Thoracic aorta (tissue), 2 donors: Measurements from ENCODE around the gene RSPO1. TPM values are rescaled to one million over a fixed set of nuclear protein-coding genes. Genes with fewer than 3 reads are reported as not detected.

Experiments used
- ATAC-seq: fragments of 150-250 bp; one replicate; pipeline ENCODE4 v1.8.0; 2017; ENCODE audit warnings: low read depth; ENCODE audit not compliant: insufficient number of reproducible peaks, low FRiP score
- DNase-seq: peaks from one replicate; pipeline ENCODE4 v3.0.0-alpha.2; 2020; ENCODE audit warnings: low spot score
- H3K27ac ChIP-seq, 2 donors: fragments of 200-600 bp; sonication (generic); 1 replicate in 1 of 2; 2 replicates in 1 of 2; pipeline ENCODE4 v1.5.1; 2016; ENCODE audit warnings: mild to moderate bottlenecking in 2 of 2, moderate library complexity in 2 of 2
- H3K27me3 ChIP-seq: fragments of 200-600 bp; sonication (generic); replicated peaks from 2 replicates; pipeline ENCODE4 v1.6.0; 2016; ENCODE audit warnings: mild to moderate bottlenecking; ENCODE audit not compliant: insufficient read depth
- H3K36me3 ChIP-seq: fragments of 200-600 bp; sonication (generic); one replicate; pipeline ENCODE4 v1.5.1; 2016
- H3K4me1 ChIP-seq, 2 donors: fragments of 200-600 bp; sonication (generic); 1 replicate in 1 of 2; 2 replicates in 1 of 2; pipeline versions ENCODE4 v1.5.1 to v1.6.0; 2016; ENCODE audit warnings: low read depth in 2 of 2, mild to moderate bottlenecking in 1 of 2; ENCODE audit not compliant: control insufficient read depth in 1 of 2
- H3K4me3 ChIP-seq: fragments of 200-600 bp; sonication (generic); 2 replicates; pipeline ENCODE4 v1.5.1; 2016; ENCODE audit warnings: mild to moderate bottlenecking
- H3K9me3 ChIP-seq: fragments of 200-600 bp; sonication (generic); 2 replicates; pipeline ENCODE4 v1.5.1; 2016
- CTCF ChIP-seq: fragments of 200-600 bp; sonication (generic); IDR thresholded peaks from one replicate; pipeline ENCODE4 v1.5.1; 2019; ENCODE audit warnings: antibody characterized with exemption
- total RNA-seq, 2 donors: library from RNA; depleted of rRNA; stranded (reverse); fragments of >200 nt; gene quantifications; one replicate each; pipeline versions ENCODE4 v1.1.0 to v1.2.3, GENCODE V29; 2016

RSPO1 gene
- total RNA-seq, 2 donors from 2014 or later: 0.42 to 0.95 TPM

GRCh38 chr1:37634992-37635902 is 555 bp upstream of the RSPO1 start:
- Histone ChIP-seq H3K9me3 (no peaks in the 10 kb centered on the region), H3K27me3 (peaks cover 8% of the 10 kb centered on the region), H3K4me3 (peak overlapping the region; percentile 53), H3K27ac (no peak overlapping the region), H3K4me1 (peaks cover 9% of the 10 kb centered on the region in 2 donors), H3K36me3 (no peaks in the 10 kb centered on the region)
- no peak for DNase-seq
- TF ChIP-seq CTCF: no peak
- ATAC-seq: no peak

- H3K27ac ChIP-seq: no peak overlapping the region
- peaks cover 9% of the 10 kb centered on the region in 2 donors for H3K4me1 ChIP-seq
- no peaks in the 10 kb centered on the region for H3K9me3 ChIP-seq
- H3K4me3 ChIP-seq: peak overlapping the region; percentile 53
- no peak for ATAC-seq
- DNase-seq: no peak
- TF ChIP-seq CTCF: no peak
- H3K27me3 ChIP-seq: peaks cover 8% of the 10 kb centered on the region
- H3K36me3 ChIP-seq: no peaks in the 10 kb centered on the region
These were observed 801 bp downstream of the RSPO1 start for GRCh38 chr1:37633938-37634243.

- DNase-seq (no peak), ATAC-seq (no peak)
- Histone ChIP-seq H3K27me3 (peaks cover 8% of the 10 kb centered on the region), H3K4me1 (peaks cover 9% of the 10 kb centered on the region in 2 donors), H3K4me3 (peak overlapping the region; percentile 53), H3K36me3 (no peaks in the 10 kb centered on the region), H3K27ac (no peak overlapping the region), H3K9me3 (no peaks in the 10 kb centered on the region)
- no peak for TF ChIP-seq CTCF
These were observed 1.4 kb downstream of the RSPO1 start for GRCh38 chr1:37633040-37633937.

GRCh38 chr1:37631036-37631435 is 3.7 kb downstream of the RSPO1 start:
- no peak overlapping the region for H3K4me3 ChIP-seq
- H3K36me3 ChIP-seq: no peaks in the 10 kb centered on the region
- no peak for TF ChIP-seq CTCF
- H3K27ac ChIP-seq: no peak overlapping the region
- no peaks in the 10 kb centered on the region for H3K9me3 ChIP-seq
- DNase-seq (no peak), ATAC-seq (no peak)
- H3K27me3 ChIP-seq: peaks cover 8% of the 10 kb centered on the region
- peaks cover 9% of the 10 kb centered on the region in 2 donors for H3K4me1 ChIP-seq

- no peak for TF ChIP-seq CTCF
- H3K27me3 ChIP-seq: peaks cover 8% of the 10 kb centered on the region
- H3K36me3 ChIP-seq: no peaks in the 10 kb centered on the region
- peaks cover 9% of the 10 kb centered on the region in 2 donors for H3K4me1 ChIP-seq
- H3K4me3 ChIP-seq: no peak overlapping the region
- H3K9me3 ChIP-seq: no peaks in the 10 kb centered on the region
- no peak for DNase-seq
- H3K27ac ChIP-seq: no peak overlapping the region
- ATAC-seq: no peak
These were observed 4.2 kb downstream of the RSPO1 start for GRCh38 chr1:37630426-37631028.
